Ishikawa (cell line): Measurements from ENCODE around the gene PSMA8.

Source experiments
- EP300 ChIP-seq: IDR thresholded peaks from 2 replicates; pipeline ENCODE4 v1.6.1; 2012; ENCODE audit warnings: borderline replicate concordance
- FOXM1 ChIP-seq: IDR thresholded peaks from 2 replicates; pipeline ENCODE4 v1.6.1; 2012; ENCODE audit warnings: low read depth, borderline replicate concordance
- NFIC ChIP-seq: IDR thresholded peaks from 2 replicates; pipeline ENCODE4 v1.6.1; 2012
- RAD21 ChIP-seq: IDR thresholded peaks from 2 replicates; pipeline ENCODE4 v1.6.1; 2012; ENCODE audit warnings: low read depth
- TAF1 ChIP-seq: IDR thresholded peaks from 2 replicates; pipeline ENCODE4 v1.6.1; 2012; ENCODE audit warnings: low read depth, mild to moderate bottlenecking
- TCF12 ChIP-seq: IDR thresholded peaks from 2 replicates; pipeline ENCODE4 v1.6.1; 2012; ENCODE audit warnings: low read depth
- TEAD4 ChIP-seq: IDR thresholded peaks from 2 replicates; pipeline ENCODE4 v1.6.1; 2012
- YY1 ChIP-seq: IDR thresholded peaks from 2 replicates; pipeline ENCODE4 v1.6.1; 2012; ENCODE audit warnings: low read depth
- TF ChIP-seq, protein P1 (sequence below): IDR thresholded peaks from 2 replicates; pipeline ENCODE4 v1.6.1; 2012; ENCODE audit warnings: low read depth, mild to moderate bottlenecking
- TF ChIP-seq, protein P2 (sequence below): IDR thresholded peaks from 2 replicates; pipeline ENCODE4 v1.6.1; 2012

DNA sequence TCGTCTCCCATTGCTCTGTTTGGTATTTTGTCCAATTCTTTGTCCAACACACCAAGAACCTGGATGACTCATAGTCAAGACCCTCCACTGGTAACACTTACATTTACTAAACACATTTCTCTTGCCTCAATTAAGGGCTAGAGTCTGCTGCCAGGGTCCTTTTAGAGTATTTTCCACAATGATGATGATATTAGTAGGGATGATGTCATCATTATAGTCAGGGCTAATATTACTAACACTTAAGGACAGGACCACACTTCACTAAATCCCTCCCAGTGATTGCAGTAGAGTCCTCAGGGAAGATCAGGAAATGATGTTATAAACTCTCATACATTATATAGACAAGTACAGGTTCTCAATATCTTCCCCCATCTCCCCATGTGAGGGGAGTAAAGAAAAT is 29.6 kb upstream of the PSMA8 start:
- TF ChIP-seq, protein P1, sequence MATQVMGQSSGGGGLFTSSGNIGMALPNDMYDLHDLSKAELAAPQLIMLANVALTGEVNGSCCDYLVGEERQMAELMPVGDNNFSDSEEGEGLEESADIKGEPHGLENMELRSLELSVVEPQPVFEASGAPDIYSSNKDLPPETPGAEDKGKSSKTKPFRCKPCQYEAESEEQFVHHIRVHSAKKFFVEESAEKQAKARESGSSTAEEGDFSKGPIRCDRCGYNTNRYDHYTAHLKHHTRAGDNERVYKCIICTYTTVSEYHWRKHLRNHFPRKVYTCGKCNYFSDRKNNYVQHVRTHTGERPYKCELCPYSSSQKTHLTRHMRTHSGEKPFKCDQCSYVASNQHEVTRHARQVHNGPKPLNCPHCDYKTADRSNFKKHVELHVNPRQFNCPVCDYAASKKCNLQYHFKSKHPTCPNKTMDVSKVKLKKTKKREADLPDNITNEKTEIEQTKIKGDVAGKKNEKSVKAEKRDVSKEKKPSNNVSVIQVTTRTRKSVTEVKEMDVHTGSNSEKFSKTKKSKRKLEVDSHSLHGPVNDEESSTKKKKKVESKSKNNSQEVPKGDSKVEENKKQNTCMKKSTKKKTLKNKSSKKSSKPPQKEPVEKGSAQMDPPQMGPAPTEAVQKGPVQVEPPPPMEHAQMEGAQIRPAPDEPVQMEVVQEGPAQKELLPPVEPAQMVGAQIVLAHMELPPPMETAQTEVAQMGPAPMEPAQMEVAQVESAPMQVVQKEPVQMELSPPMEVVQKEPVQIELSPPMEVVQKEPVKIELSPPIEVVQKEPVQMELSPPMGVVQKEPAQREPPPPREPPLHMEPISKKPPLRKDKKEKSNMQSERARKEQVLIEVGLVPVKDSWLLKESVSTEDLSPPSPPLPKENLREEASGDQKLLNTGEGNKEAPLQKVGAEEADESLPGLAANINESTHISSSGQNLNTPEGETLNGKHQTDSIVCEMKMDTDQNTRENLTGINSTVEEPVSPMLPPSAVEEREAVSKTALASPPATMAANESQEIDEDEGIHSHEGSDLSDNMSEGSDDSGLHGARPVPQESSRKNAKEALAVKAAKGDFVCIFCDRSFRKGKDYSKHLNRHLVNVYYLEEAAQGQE = no peak
- no peak for TF ChIP-seq FOXM1
- TF ChIP-seq EP300 = no peak
- TF ChIP-seq, protein P2, sequence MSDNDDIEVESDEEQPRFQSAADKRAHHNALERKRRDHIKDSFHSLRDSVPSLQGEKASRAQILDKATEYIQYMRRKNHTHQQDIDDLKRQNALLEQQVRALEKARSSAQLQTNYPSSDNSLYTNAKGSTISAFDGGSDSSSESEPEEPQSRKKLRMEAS = no peak
- TF ChIP-seq TEAD4 = no peak
- TF ChIP-seq TAF1 = no peak
- TF ChIP-seq RAD21 = no peak
- no peak for TF ChIP-seq TCF12
- no peak for TF ChIP-seq YY1
- no peak for TF ChIP-seq NFIC
